Astrocyte (in vitro differentiated cells and primary cell): Measurements from ENCODE around the gene ESRRB.

Experiments used
- EZH2 ChIP-seq: IDR thresholded peaks from 2 replicates; pipeline ENCODE4 v1.6.1; 2012; ENCODE audit warnings: mild to moderate bottlenecking, low read length, inconsistent platforms; ENCODE audit not compliant: insufficient read depth
- TF ChIP-seq, protein P1 (sequence below): IDR thresholded peaks from 2 replicates; pipeline ENCODE4 v1.5.1; 2011; ENCODE audit warnings: low read depth, mild to moderate bottlenecking, inconsistent platforms, low read length, moderate library complexity; ENCODE audit not compliant: insufficient read depth

DNA sequence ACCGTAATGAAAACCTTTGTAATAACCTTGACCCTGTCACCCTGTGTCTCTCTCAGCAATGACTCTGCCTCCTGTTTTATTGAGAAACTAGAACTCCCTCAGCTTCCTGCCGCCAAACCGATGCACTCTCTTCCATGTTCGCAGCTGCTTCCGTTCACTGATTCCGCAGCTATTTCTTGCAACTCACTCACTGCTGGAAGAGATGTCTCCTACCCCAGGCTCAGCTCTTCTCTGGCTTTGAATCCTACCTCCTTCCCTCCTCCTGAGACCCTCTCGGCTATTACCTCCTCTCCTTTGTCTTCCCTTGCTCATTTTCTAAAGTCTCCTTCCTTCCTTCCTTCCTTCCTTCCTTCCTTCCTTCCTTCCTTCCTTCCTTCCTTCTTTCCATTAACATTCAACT, 71.0 kb downstream of the ESRRB start:
- TF ChIP-seq, protein P1, sequence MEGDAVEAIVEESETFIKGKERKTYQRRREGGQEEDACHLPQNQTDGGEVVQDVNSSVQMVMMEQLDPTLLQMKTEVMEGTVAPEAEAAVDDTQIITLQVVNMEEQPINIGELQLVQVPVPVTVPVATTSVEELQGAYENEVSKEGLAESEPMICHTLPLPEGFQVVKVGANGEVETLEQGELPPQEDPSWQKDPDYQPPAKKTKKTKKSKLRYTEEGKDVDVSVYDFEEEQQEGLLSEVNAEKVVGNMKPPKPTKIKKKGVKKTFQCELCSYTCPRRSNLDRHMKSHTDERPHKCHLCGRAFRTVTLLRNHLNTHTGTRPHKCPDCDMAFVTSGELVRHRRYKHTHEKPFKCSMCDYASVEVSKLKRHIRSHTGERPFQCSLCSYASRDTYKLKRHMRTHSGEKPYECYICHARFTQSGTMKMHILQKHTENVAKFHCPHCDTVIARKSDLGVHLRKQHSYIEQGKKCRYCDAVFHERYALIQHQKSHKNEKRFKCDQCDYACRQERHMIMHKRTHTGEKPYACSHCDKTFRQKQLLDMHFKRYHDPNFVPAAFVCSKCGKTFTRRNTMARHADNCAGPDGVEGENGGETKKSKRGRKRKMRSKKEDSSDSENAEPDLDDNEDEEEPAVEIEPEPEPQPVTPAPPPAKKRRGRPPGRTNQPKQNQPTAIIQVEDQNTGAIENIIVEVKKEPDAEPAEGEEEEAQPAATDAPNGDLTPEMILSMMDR: no peak
- no peak for TF ChIP-seq EZH2
